ENCODE measurements around the gene NDUFA8. TPM values are rescaled to one million over a fixed set of nuclear protein-coding genes. Genes with fewer than 3 reads are reported as not detected.
A peak's percentile ranks its signal among the peaks of the same experiment; 100 is the strongest.
"Not testable (repeated sequence)": the region's sequence is repeated elsewhere in the genome, so short reads cannot be mapped to it uniquely, and the experiment has no call there.

NDUFA8 gene
- total RNA-seq, 1 experiment from 2014 or later, result 98.8 TPM

DNA sequence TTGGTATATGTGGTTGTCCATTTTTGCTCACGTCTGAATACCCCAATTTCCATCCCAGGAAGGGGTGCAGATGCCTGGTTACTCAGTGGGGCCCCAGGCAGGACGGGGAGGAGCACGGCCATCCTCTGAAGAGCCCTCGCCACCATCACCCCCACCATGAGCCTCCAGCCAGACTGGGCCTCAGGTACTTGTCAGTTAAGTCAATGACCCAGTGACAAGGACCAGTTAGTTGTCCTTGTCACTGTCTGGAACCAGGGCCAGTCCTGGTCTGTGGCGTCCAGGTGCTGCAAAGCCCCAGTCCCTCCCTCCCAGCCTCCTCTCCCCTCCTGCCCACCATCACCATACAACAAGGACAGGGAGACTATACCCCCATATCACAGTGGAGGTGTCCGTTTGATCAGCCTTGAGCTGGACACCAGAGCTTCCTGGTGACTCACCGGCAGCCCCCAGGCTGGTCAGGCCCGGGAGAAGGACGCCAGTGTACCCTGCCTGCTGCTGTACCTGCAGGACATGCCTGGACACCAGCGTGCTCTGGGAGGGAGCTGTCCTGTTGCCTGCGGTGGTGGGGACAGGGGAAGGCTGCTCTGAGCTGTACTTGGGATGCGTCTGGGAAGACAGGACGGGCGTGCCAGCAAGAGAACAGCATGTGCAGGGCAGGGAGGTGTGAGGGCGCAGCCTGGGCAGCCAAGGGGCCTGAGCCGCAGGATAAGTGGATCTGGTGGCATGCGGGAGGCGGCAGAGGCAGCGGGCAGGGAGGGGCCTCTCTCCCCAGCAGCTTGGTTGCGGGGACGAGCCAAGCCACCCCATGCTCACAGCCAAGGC is 33.9 kb downstream of the NDUFA8 start:
- Histone ChIP-seq H3K36me3 (no peaks in the 10 kb centered on the region), H3K27ac (no peak overlapping the region), H3K4me3 (no peak overlapping the region), H3K27me3 (no peaks in the 10 kb centered on the region), H3K4me1 (peaks cover 6% of the 10 kb centered on the region; the same call in 1 of the 2 replicates), H3K9me3 (replicated peaks) (no peaks in the 10 kb centered on the region)
- DNase-seq, result no peak

GRCh38 chr9:122125158-122125508 is 34.4 kb downstream of the NDUFA8 start:
- DNase-seq, result peak; percentile 75 to 93
- Histone ChIP-seq H3K36me3 (no peaks in the 10 kb centered on the region), H3K4me3 (no peak overlapping the region), H3K9me3 (replicated peaks) (no peaks in the 10 kb centered on the region), H3K4me1 (peaks cover 6% of the 10 kb centered on the region; the same call in 1 of the 2 replicates), H3K27ac (no peak overlapping the region), H3K27me3 (no peaks in the 10 kb centered on the region)

DNA sequence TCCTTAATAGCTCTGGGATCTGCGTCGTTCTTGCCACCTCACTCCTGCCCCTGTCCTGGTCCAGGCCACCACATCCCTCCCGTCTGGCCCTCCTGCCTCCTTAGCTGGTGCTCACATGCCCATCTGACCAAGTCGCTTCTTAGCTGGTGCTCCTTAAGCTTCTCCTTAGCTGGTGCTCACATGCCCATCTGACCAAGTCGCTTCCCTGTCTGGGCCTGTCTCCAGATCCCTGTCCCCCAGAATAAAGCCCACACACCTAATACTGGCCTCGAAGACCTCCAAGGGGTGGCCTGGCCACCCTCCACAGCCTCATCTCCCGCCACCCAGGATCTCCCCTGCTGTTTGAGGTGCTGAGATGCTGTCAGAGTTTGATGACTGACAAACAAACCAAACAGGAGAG is 35.1 kb downstream of the NDUFA8 start:
- no peak for DNase-seq
- H3K4me3 ChIP-seq, result no peak overlapping the region
- peaks cover 9% of the 10 kb centered on the region; the same call in 1 of the 2 replicates for H3K4me1 ChIP-seq
- H3K27ac ChIP-seq, result no peak overlapping the region
- no peaks in the 10 kb centered on the region for H3K27me3 ChIP-seq
- no peaks in the 10 kb centered on the region for H3K36me3 ChIP-seq
- no peaks in the 10 kb centered on the region for H3K9me3 ChIP-seq (replicated peaks)

- Histone ChIP-seq H3K4me3 (no peak overlapping the region), H3K9me3 (replicated peaks) (no peaks in the 10 kb centered on the region), H3K27me3 (no peaks in the 10 kb centered on the region), H3K36me3 (no peaks in the 10 kb centered on the region), H3K4me1 (peaks cover 9% of the 10 kb centered on the region; the same call in 1 of the 2 replicates), H3K27ac (no peak overlapping the region)
- peak; percentile 50 to 77 for DNase-seq
Measured at GRCh38 chr9:122124048-122124447, 35.5 kb downstream of the NDUFA8 start.

- Histone ChIP-seq H3K4me1 (peaks cover 9% of the 10 kb centered on the region; the same call in 1 of the 2 replicates), H3K27me3 (no peaks in the 10 kb centered on the region), H3K27ac (no peak overlapping the region), H3K9me3 (replicated peaks) (no peaks in the 10 kb centered on the region), H3K36me3 (no peaks in the 10 kb centered on the region), H3K4me3 (no peak overlapping the region)
- DNase-seq, result peak; percentile 71 to 91
Measured at GRCh38 chr9:122122903-122123632, 36.5 kb downstream of the NDUFA8 start.

GRCh38 chr9:122122468-122122867 is 37.1 kb downstream of the NDUFA8 start:
- H3K9me3 ChIP-seq (replicated peaks), result no peaks in the 10 kb centered on the region
- H3K27ac ChIP-seq, result no peak overlapping the region
- peaks cover 9% of the 10 kb centered on the region; the same call in 1 of the 2 replicates for H3K4me1 ChIP-seq
- H3K27me3 ChIP-seq, result no peaks in the 10 kb centered on the region
- H3K4me3 ChIP-seq, result no peak overlapping the region
- H3K36me3 ChIP-seq, result no peaks in the 10 kb centered on the region
- no peak for DNase-seq

DNA sequence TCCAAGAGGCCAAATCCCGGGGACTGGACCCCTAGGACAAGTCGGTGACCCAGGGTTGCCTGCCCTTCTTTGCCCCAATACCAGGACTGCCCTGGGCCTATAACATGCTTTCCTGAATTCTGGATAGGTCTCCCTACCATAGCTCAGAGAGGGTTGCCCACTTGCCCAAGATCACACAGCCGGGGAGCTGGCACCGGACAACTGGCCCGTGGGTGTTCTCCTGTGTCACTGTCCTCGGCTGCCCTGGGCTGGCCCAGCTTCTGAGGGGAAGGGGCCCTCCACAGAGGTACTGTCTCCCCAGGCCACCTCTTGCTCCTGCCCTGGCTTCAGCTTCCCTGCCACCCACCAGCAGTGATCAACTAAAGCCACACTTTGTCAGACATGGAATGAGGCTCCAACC is 37.6 kb downstream of the NDUFA8 start:
- no peak overlapping the region for H3K27ac ChIP-seq
- H3K9me3 ChIP-seq (replicated peaks), result no peaks in the 10 kb centered on the region
- no peak overlapping the region for H3K4me3 ChIP-seq
- H3K36me3 ChIP-seq, result no peaks in the 10 kb centered on the region
- H3K4me1 ChIP-seq, result peaks cover 9% of the 10 kb centered on the region; the same call in 1 of the 2 replicates
- H3K27me3 ChIP-seq, result no peaks in the 10 kb centered on the region
- DNase-seq, result no peak

- no peaks in the 10 kb centered on the region for H3K9me3 ChIP-seq (replicated peaks)
- DNase-seq, result no peak
- H3K36me3 ChIP-seq, result no peaks in the 10 kb centered on the region
- peaks cover 9% of the 10 kb centered on the region; the same call in 1 of the 2 replicates for H3K4me1 ChIP-seq
- no peak overlapping the region for H3K27ac ChIP-seq
- no peak overlapping the region for H3K4me3 ChIP-seq
- H3K27me3 ChIP-seq, result no peaks in the 10 kb centered on the region
Measured at GRCh38 chr9:122121391-122121790, 38.2 kb downstream of the NDUFA8 start.

DNA sequence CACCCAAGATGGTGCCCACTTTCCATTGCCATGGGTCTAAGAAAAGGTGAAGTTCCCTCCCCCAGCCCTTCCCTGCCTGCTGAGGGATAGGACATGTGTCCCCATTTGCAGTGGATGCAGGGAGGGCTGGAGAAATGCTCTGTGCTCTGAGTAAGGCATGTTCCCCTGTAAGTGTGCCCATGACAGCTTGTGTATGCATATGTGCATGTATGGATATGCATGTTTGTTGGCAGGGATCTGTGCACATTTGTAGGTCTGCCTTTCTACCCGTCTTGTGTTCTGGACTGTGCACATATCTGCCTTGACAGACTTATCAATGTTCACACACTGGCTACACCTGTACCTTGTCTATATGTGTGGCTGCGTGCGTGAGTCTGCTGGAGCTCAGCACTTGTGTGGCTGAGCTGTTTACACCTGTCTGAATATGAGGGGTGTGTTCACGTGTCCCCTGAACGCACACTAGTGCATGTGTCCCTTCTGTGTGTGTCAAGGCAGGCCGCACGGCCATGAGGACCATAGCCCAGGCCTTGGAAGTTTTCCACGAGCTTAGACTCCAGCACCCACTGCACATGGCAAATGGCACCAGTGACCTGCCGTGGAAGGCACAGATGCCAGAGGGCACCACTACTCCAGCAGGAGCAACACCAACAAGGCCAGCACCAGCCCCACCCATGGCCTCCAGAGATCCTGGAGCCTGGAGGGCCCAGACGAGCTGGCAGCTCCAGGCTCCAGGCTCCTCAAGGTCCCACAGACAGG is 39.1 kb downstream of the NDUFA8 start:
- Histone ChIP-seq H3K27ac (no peak overlapping the region), H3K4me1 (peaks cover 9% of the 10 kb centered on the region; the same call in 1 of the 2 replicates), H3K36me3 (no peaks in the 10 kb centered on the region), H3K27me3 (no peaks in the 10 kb centered on the region), H3K4me3 (no peak overlapping the region), H3K9me3 (replicated peaks) (no peaks in the 10 kb centered on the region)
- DNase-seq, result no peak

GRCh38 chr9:122119721-122120120 is 39.9 kb downstream of the NDUFA8 start:
- no peaks in the 10 kb centered on the region for H3K9me3 ChIP-seq (replicated peaks)
- no peak overlapping the region for H3K4me3 ChIP-seq
- peaks cover 9% of the 10 kb centered on the region; the same call in 1 of the 2 replicates for H3K4me1 ChIP-seq
- no peaks in the 10 kb centered on the region for H3K27me3 ChIP-seq
- no peak for DNase-seq
- no peak overlapping the region for H3K27ac ChIP-seq
- H3K36me3 ChIP-seq, result no peaks in the 10 kb centered on the region

- no peak for DNase-seq
- no peaks in the 10 kb centered on the region for H3K27me3 ChIP-seq
- H3K4me3 ChIP-seq, result no peak overlapping the region
- peaks cover 6% of the 10 kb centered on the region; the same call in 1 of the 2 replicates for H3K4me1 ChIP-seq
- no peaks in the 10 kb centered on the region for H3K9me3 ChIP-seq (replicated peaks)
- H3K36me3 ChIP-seq, result no peaks in the 10 kb centered on the region
- no peak overlapping the region for H3K27ac ChIP-seq
Measured at GRCh38 chr9:122119166-122119521, 40.4 kb downstream of the NDUFA8 start.

DNA sequence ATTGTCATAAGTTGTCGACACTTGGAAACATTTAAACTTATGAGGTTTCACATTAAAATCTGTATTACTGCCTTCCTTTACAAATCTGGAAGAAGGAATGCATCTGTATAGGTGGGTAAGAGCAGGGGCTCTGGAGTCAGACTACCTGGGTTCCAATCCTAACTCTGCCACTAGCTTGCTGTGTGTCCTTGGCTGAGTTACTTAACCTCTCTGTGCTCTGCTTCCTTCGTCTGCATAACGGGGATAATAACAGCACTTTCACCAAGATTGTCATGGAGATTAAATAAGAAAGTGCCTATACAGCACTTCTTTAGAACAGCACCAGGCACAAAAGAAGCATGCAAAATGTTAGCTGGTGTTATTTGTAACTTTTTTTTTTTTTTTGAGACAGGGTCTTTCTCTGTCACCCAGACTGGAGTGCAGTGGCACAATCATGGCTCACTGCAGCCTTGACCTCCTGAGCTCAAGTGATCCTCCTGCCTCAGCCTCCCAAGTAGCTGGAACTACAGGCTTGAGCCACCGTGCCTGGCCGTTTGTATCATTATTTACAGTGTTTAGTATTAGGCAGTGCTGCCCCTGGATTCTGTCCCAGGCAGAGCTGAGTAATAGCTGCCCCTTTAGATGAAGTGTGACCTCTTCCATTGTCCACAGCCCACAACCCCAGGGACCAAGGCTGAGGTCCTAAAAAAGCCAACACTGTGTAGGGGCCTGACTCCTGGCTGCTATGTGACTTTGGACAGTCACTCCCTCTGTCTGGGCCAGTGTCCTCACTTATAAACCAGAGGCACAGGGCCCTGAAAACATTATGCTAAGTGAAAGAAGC is 41.0 kb downstream of the NDUFA8 start:
- Histone ChIP-seq H3K27ac (no peak overlapping the region), H3K4me1 (0 out of 2 replicates have a peak, but pooled peaks cover 3% of the 10 kb centered on the region)
- DNase-seq, result no peak

DNA sequence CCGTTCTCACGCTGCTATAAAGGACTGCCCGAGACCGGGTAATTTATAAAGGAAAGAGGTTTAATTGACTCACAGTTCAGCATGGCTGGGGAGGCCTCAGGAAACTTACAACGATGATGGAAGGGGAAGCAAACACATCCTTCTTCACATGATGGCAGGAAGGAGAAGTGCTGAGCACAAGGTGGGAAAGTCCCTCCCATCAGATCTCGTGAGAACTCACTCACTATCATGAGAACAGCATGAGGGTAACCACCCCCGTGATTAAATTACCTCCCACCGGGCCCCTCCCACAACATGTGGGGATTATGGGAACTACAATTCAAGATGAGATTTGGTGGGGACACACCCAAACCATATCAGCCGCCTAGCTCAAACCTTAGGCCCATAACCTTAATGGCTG is 42.3 kb downstream of the NDUFA8 start:
- not testable (repeated sequence) for H3K4me3 ChIP-seq; DNase-seq; H3K4me1 ChIP-seq; H3K36me3 ChIP-seq; H3K27me3 ChIP-seq; H3K27ac ChIP-seq; H3K9me3 ChIP-seq (replicated peaks)

More for the DNA sequence above, 41.0 kb downstream of the NDUFA8 start:
- Histone ChIP-seq H3K36me3 (no peaks in the 10 kb centered on the region), H3K27me3 (no peaks in the 10 kb centered on the region; the same call in 1 of the 2 replicates), H3K9me3 (replicated peaks) (no peaks in the 10 kb centered on the region), H3K4me3 (no peak overlapping the region)
